Fibroblast of lung (primary cell): ENCODE results near the gene PPIL6. TPM values are rescaled to one million over a fixed set of nuclear protein-coding genes. Genes with fewer than 3 reads are reported as not detected.

Source experiments
- DNase-seq, 2 donors: peaks; one replicate each; pipeline versions ENCODE4 v3.0.0 to v3.0.0-alpha.2; 2010; ENCODE audit warnings: low read depth in 2 of 2
- H2AFZ ChIP-seq: 2 replicates; pipeline ENCODE4 v1.5.1; 2012; ENCODE audit warnings: low read length, control low read depth, inconsistent platforms
- H3K27ac ChIP-seq: 2 replicates; pipeline ENCODE4 v1.5.1; 2011; ENCODE audit warnings: low read length, control low read depth; ENCODE audit not compliant: insufficient read depth
- H3K27me3 ChIP-seq: 2 replicates; pipeline ENCODE4 v1.5.1; 2011; ENCODE audit warnings: mild to moderate bottlenecking, low read length; ENCODE audit not compliant: control insufficient read depth, insufficient read depth
- H3K36me3 ChIP-seq: 2 replicates; pipeline ENCODE4 v1.5.1; 2011; ENCODE audit warnings: low read length; ENCODE audit not compliant: control insufficient read depth, insufficient read depth
- H3K4me1 ChIP-seq: 2 replicates; pipeline ENCODE4 v1.5.1; 2011; ENCODE audit warnings: low read length; ENCODE audit not compliant: control insufficient read depth, insufficient read depth; ENCODE audit errors: extremely low read depth
- H3K4me2 ChIP-seq: 2 replicates; pipeline ENCODE4 v1.5.1; 2011; ENCODE audit warnings: low read length, control low read depth; ENCODE audit not compliant: insufficient read depth; ENCODE audit errors: extremely low read depth
- H3K4me3 ChIP-seq, 4 experiments: fragments of 200-600 bp in 1 of 4; sonication (generic) in 1 of 4; replicated peaks in 1 of 4; 2 replicates each; pipeline ENCODE4 v1.5.1; 2011 to 2016; ENCODE audit warnings: low read length in 4 of 4, low read depth in 3 of 4, mild to moderate bottlenecking in 3 of 4, control low read depth in 2 of 4, inconsistent platforms in 1 of 4, mixed read lengths in 1 of 4; ENCODE audit not compliant: insufficient read depth in 1 of 4; ENCODE audit errors: control extremely low read depth in 1 of 4
- H3K79me2 ChIP-seq: 2 replicates; pipeline ENCODE4 v1.5.1; 2012; ENCODE audit warnings: mild to moderate bottlenecking, low read length, inconsistent platforms; ENCODE audit not compliant: control insufficient read depth, insufficient read depth
- H3K9ac ChIP-seq: 2 replicates; pipeline ENCODE4 v1.5.1; 2011; ENCODE audit warnings: mild to moderate bottlenecking, low read length, control low read depth; ENCODE audit not compliant: insufficient read depth
- H3K9me3 ChIP-seq: 2 replicates; pipeline ENCODE4 v1.5.1; 2012; ENCODE audit warnings: low read depth, low read length; ENCODE audit not compliant: control insufficient read depth, insufficient read depth
- H4K20me1 ChIP-seq: 2 replicates; pipeline ENCODE4 v1.5.1; 2011; ENCODE audit warnings: low read length; ENCODE audit not compliant: control insufficient read depth, insufficient read depth; ENCODE audit errors: extremely low read depth
- CTCF ChIP-seq, 2 donors: IDR thresholded peaks in 1 of 2; conservative IDR thresholded peaks in 1 of 2; 1 replicate in 1 of 2; 2 replicates in 1 of 2; pipeline ENCODE4 v1.5.1; 2011 to 2012; ENCODE audit warnings: low read length in 2 of 2, control low read depth in 1 of 2, inconsistent platforms in 1 of 2, low read depth in 1 of 2, mild to moderate bottlenecking in 1 of 2
- EZH2 ChIP-seq: IDR thresholded peaks from 2 replicates; pipeline ENCODE4 v1.5.1; 2012; ENCODE audit warnings: low read length, control low read depth, mild to moderate bottlenecking; ENCODE audit errors: missing control alignments
- polyA plus RNA-seq, 2 donors: library from polyadenylated mRNA; depleted of rRNA in 1 of 2; stranded (reverse) in 1 of 2; unstranded in 1 of 2; fragments of >200 nt; gene quantifications; 2 replicates each; pipeline ENCODE4 v1.2.1, GENCODE V29; 2011 to 2012; ENCODE audit warnings: missing spikeins in 1 of 2
- total RNA-seq: library from RNA; depleted of rRNA; stranded (reverse); fragments of >200 nt; gene quantifications from 2 replicates; pipeline ENCODE4 v1.2.1, GENCODE V29; 2014

PPIL6 gene
- total and polyA plus RNA-seq, 2 donors (not counting 1 experiment from before 2014, with no cell fraction given) = 0.78 to 5.0 TPM

GRCh38 chr6:109389650-109390274, 50.7 kb downstream of the PPIL6 start:
- H3K4me2 ChIP-seq = no peak overlapping the region
- DNase-seq = peak in 1 of 2 donors; percentile 48

GRCh38 chr6:109388265-109388664, 52.2 kb downstream of the PPIL6 start:
- no peaks in the 10 kb centered on the region for H3K36me3 ChIP-seq
- H4K20me1 ChIP-seq = no peaks in the 10 kb centered on the region
- H3K4me3 ChIP-seq = no peak overlapping the region
- H3K27ac ChIP-seq = no peak overlapping the region
- no peak overlapping the region for H3K4me2 ChIP-seq
- no peak for DNase-seq
- no peak overlapping the region for H3K9ac ChIP-seq
- TF ChIP-seq CTCF (conservative IDR thresholded peaks at IDR 0.05 in 1 of 2, IDR thresholded peaks at IDR 0.05 in 1 of 2; ENCODE audit: low read depth in 1 of 2, low read length in 2 of 2) = no peak
- TF ChIP-seq EZH2 = no peak
- no peak overlapping the region for H2AFZ ChIP-seq
- no peaks in the 10 kb centered on the region for H3K79me2 ChIP-seq
- H3K27me3 ChIP-seq = no peaks in the 10 kb centered on the region
- H3K4me1 ChIP-seq = no peaks in the 10 kb centered on the region
- no peaks in the 10 kb centered on the region for H3K9me3 ChIP-seq

More at GRCh38 chr6:109389650-109390274, 50.7 kb downstream of the PPIL6 start:
- no peak overlapping the region for H3K9ac ChIP-seq
- TF ChIP-seq EZH2 = no peak
- TF ChIP-seq CTCF (conservative IDR thresholded peaks at IDR 0.05 in 1 of 2, IDR thresholded peaks at IDR 0.05 in 1 of 2; ENCODE audit: low read depth in 1 of 2, low read length in 2 of 2) = no peak
- H3K4me3 ChIP-seq = no peak overlapping the region
- no peaks in the 10 kb centered on the region for H3K27me3 ChIP-seq
- no peaks in the 10 kb centered on the region for H3K4me1 ChIP-seq
- H3K36me3 ChIP-seq = no peaks in the 10 kb centered on the region
- H3K27ac ChIP-seq = no peak overlapping the region
- no peaks in the 10 kb centered on the region for H3K79me2 ChIP-seq
- no peaks in the 10 kb centered on the region for H3K9me3 ChIP-seq
- H2AFZ ChIP-seq = no peak overlapping the region
- H4K20me1 ChIP-seq = no peaks in the 10 kb centered on the region

DNA sequence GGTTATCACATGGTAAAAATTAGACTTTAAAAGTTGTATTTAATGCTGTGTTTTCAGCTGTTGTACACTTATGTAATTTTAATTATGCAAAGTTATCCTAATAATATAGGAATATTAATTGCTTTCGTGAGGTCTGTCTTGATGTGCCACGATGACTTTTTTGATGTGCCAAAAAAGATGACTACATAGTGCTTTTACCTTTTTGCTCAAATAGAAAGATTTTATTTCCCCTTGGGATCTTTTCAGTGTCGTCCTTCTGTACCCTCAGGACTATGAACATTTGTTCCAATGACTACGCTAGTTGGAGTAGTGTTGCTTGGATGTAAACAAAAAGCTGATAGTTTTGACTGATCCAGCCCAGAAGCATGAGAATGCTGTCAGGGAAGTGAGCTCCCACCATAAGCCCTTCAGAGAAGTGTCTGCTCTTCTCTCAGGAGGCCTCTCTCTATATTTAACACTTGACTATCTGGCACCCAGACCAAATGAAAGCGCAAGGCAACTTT, 56.9 kb downstream of the PPIL6 start:
- peaks cover 4% of the 10 kb centered on the region for H3K4me1 ChIP-seq
- H3K36me3 ChIP-seq = peaks cover 2% of the 10 kb centered on the region
- peaks cover 2% of the 10 kb centered on the region for H4K20me1 ChIP-seq
- no peaks in the 10 kb centered on the region for H3K9me3 ChIP-seq
- peak overlapping the region; percentile 84 to 95 (median 90) for H3K4me3 ChIP-seq
- H2AFZ ChIP-seq = peak overlapping the region; percentile 25
- peak overlapping the region; percentile 100 for H3K4me2 ChIP-seq
- peak overlapping the region; percentile 99 for H3K9ac ChIP-seq
- H3K79me2 ChIP-seq = peaks cover 34% of the 10 kb centered on the region
- TF ChIP-seq EZH2 = no peak
- no peak for TF ChIP-seq CTCF (conservative IDR thresholded peaks at IDR 0.05 in 1 of 2, IDR thresholded peaks at IDR 0.05 in 1 of 2; ENCODE audit: low read depth in 1 of 2, low read length in 2 of 2)
- no peak for DNase-seq
- H3K27ac ChIP-seq = peak overlapping the region; percentile 100
- H3K27me3 ChIP-seq = no peaks in the 10 kb centered on the region
